ENCODE measurements around the gene LARP4B. TPM values are rescaled to one million over a fixed set of nuclear protein-coding genes. Genes with fewer than 3 reads are reported as not detected.

Gene LARP4B
- polyA plus RNA-seq, 2 of the 4 experiments (the other 2 are of a cell fraction) = 25.5 to 54.2 TPM

- no peak for TF ChIP-seq PBX3 (IDR thresholded peaks at IDR 0.05)
Observed at GRCh38 chr10:819326-819725, 112.2 kb downstream of the LARP4B start (continued).

GRCh38 chr10:818526-819220 is 112.8 kb downstream of the LARP4B start:
- TF ChIP-seq REST (IDR thresholded peaks at IDR 0.05) (no peak), HOXB13 (CRISPR knock-in tag; IDR thresholded peaks at IDR 0.05; ENCODE audit: low read depth) (no peak), ZC3H11A (IDR thresholded peaks at IDR 0.05) (no peak), FOSL2 (IDR thresholded peaks at IDR 0.05) (no peak), FOSL2 (CRISPR knock-in tag; IDR thresholded peaks at IDR 0.05) (no peak), PBX3 (IDR thresholded peaks at IDR 0.05) (no peak), MYC (IDR thresholded peaks at IDR 0.05; ENCODE audit: borderline replicate concordance, low read length) (no peak), TFCP2L1 (CRISPR knock-in tag; IDR thresholded peaks at IDR 0.05) (no peak), KDM1A (IDR thresholded peaks at IDR 0.05; ENCODE audit: low read depth) (no peak), CBX8 (IDR thresholded peaks at IDR 0.05) (no peak)
- Histone ChIP-seq H3K9me3 (no peaks in the 10 kb centered on the region), H3K4me1 (no peaks in the 10 kb centered on the region), H3K4me3 (no peak overlapping the region), H3K27ac (no peak overlapping the region), H3K4me2 (no peak overlapping the region)
- ChIA-PET CTCF (interaction anchor here (1.0 to 1.4 kb wide), 2 partner anchors 30 to 309 kb away, joined by 4 to 6 read pairs; no protein-coding TSS in a partner anchor), POLR2A (no interaction called here)
- 96% methylated on average over 9 of the region's 9 CpGs for WGBS (ENCODE audit: missing lambda C conversion rate)
- ATAC-seq (no peak), DNase-seq (ENCODE audit: low read depth in 1 of 2, low spot score in 1 of 2) (no peak), FAIRE-seq (no peak)

- H3K9me3 ChIP-seq = no peaks in the 10 kb centered on the region
- ChIA-PET POLR2A (no interaction called here), CTCF (interaction anchor here (1.0 to 1.4 kb wide), 2 partner anchors 29 to 308 kb away, joined by 4 to 6 read pairs; no protein-coding TSS in a partner anchor)
- FAIRE-seq (no peak), ATAC-seq (no peak), DNase-seq (ENCODE audit: low read depth in 1 of 2, low spot score in 1 of 2) (no peak)
- no peak overlapping the region for H3K4me3 ChIP-seq
- H3K4me1 ChIP-seq = no peaks in the 10 kb centered on the region
- no peak for TF ChIP-seq KDM1A (IDR thresholded peaks at IDR 0.05; ENCODE audit: low read depth)
- no peak for TF ChIP-seq HOXB5 (CRISPR knock-in tag; IDR thresholded peaks at IDR 0.05)
- TF ChIP-seq BHLHE40 (IDR thresholded peaks at IDR 0.05; ENCODE audit: low read depth, low read length) = no peak
- TF ChIP-seq CEBPB (IDR thresholded peaks at IDR 0.05) = no peak
- TF ChIP-seq HEYL (CRISPR knock-in tag; IDR thresholded peaks at IDR 0.05) = no peak
- TF ChIP-seq HDAC2 (IDR thresholded peaks at IDR 0.05) = no peak
- TF ChIP-seq KDM5A (IDR thresholded peaks at IDR 0.05) = no peak
- TF ChIP-seq CHD2 (IDR thresholded peaks at IDR 0.05; ENCODE audit: low read length, partially characterized antibody) = no peak
- TF ChIP-seq EHF (CRISPR knock-in tag; IDR thresholded peaks at IDR 0.05) = no peak
- TF ChIP-seq FOSL2 (IDR thresholded peaks at IDR 0.05) = no peak
- TF ChIP-seq FOSL2 (CRISPR knock-in tag; IDR thresholded peaks at IDR 0.05) = no peak
- TF ChIP-seq USF2 (IDR thresholded peaks at IDR 0.05) = no peak
- no peak for TF ChIP-seq MYC (IDR thresholded peaks at IDR 0.05; ENCODE audit: borderline replicate concordance, low read length)
- no peak for TF ChIP-seq ZSCAN20 (CRISPR knock-in tag; IDR thresholded peaks at IDR 0.05)
- no peak for TF ChIP-seq ZC3H11A (IDR thresholded peaks at IDR 0.05)
- TF ChIP-seq NFE2L2 (conservative IDR thresholded peaks at IDR 0.05; ENCODE audit: low read length) = no peak
- no peak for TF ChIP-seq PHF8 (IDR thresholded peaks at IDR 0.05; ENCODE audit: borderline replicate concordance, low read depth)
- no peak for TF ChIP-seq MAFK (IDR thresholded peaks at IDR 0.05; ENCODE audit: partially characterized antibody)
- WGBS (ENCODE audit: missing lambda C conversion rate) = 89% methylated on average over 2 of the region's 2 CpGs
- no peak overlapping the region for H3K4me2 ChIP-seq
- no peak overlapping the region for H3K27ac ChIP-seq
Observed at GRCh38 chr10:818010-818409, 113.5 kb downstream of the LARP4B start.

Data from A549 (cell line).